Measurements from ENCODE around the gene ARFRP1.
A peak's percentile ranks its signal among the peaks of the same experiment; 100 is the strongest.

Gene ARFRP1

GRCh38 chr20:63648895-63649589, 58.7 kb downstream of the ARFRP1 start:
- no peaks in the 10 kb centered on the region for H3K27me3 ChIP-seq
- H3K4me1 ChIP-seq, result peaks cover 34% of the 10 kb centered on the region
- H3K36me3 ChIP-seq, result peaks cover 26% of the 10 kb centered on the region
- H4K20me1 ChIP-seq, result peaks cover 45% of the 10 kb centered on the region
- peak overlapping the region; percentile 36 for H3K4me2 ChIP-seq
- no peaks in the 10 kb centered on the region for H3K9me3 ChIP-seq
- TF ChIP-seq Cebpa-rat (IDR thresholded peaks at IDR 0.05), result no peak
- H3K27ac ChIP-seq, result no peak overlapping the region
- H3K9ac ChIP-seq, result no peak overlapping the region
- no peak overlapping the region for H3K4me3 ChIP-seq

Data from BLaER1 (cell line).